ENCODE results near the gene CHCHD6.

The CHCHD6 gene

GRCh38 chr3:126685021-126685420 is 19.0 kb upstream of the CHCHD6 start:
- no peak overlapping the region for H3K4me3 ChIP-seq (ENCODE audit: low read length)
- no peak for DNase-seq (ENCODE audit: low read depth)

GRCh38 chr3:126685493-126685892 is 18.5 kb upstream of the CHCHD6 start:
- H3K4me3 ChIP-seq (ENCODE audit: low read length) = no peak overlapping the region
- DNase-seq (ENCODE audit: low read depth) = no peak
- TF ChIP-seq CTCF (IDR thresholded peaks at IDR 0.05; ENCODE audit: insufficient read depth, low read depth, low read length, missing control alignments) = no peak

More at GRCh38 chr3:126685021-126685420, 19.0 kb upstream of the CHCHD6 start:
- no peak for TF ChIP-seq CTCF (IDR thresholded peaks at IDR 0.05; ENCODE audit: insufficient read depth, low read depth, low read length, missing control alignments)

GRCh38 chr3:126691765-126692164 is 12.3 kb upstream of the CHCHD6 start:
- H3K4me3 ChIP-seq (ENCODE audit: low read length) = no peak overlapping the region
- DNase-seq (ENCODE audit: low read depth) = no peak
- no peak for TF ChIP-seq CTCF (IDR thresholded peaks at IDR 0.05; ENCODE audit: insufficient read depth, low read depth, low read length, missing control alignments)

GRCh38 chr3:126692858-126693257 is 11.2 kb upstream of the CHCHD6 start:
- no peak for DNase-seq (ENCODE audit: low read depth)
- no peak for TF ChIP-seq CTCF (IDR thresholded peaks at IDR 0.05; ENCODE audit: insufficient read depth, low read depth, low read length, missing control alignments)
- no peak overlapping the region for H3K4me3 ChIP-seq (ENCODE audit: low read length)

- no peak for DNase-seq (ENCODE audit: low read depth)
- no peak for TF ChIP-seq CTCF (IDR thresholded peaks at IDR 0.05; ENCODE audit: insufficient read depth, low read depth, low read length, missing control alignments)
- no peak overlapping the region for H3K4me3 ChIP-seq (ENCODE audit: low read length)
Observed at GRCh38 chr3:126693921-126694320, 10.1 kb upstream of the CHCHD6 start.

- TF ChIP-seq CTCF (IDR thresholded peaks at IDR 0.05; ENCODE audit: insufficient read depth, low read depth, low read length, missing control alignments) = no peak
- no peak overlapping the region for H3K4me3 ChIP-seq (ENCODE audit: low read length)
- DNase-seq (ENCODE audit: low read depth) = no peak
Observed at GRCh38 chr3:126696701-126697267, 7.3 kb upstream of the CHCHD6 start.

GRCh38 chr3:126699011-126699410 is 5.0 kb upstream of the CHCHD6 start:
- TF ChIP-seq CTCF (IDR thresholded peaks at IDR 0.05; ENCODE audit: insufficient read depth, low read depth, low read length, missing control alignments) = no peak
- H3K4me3 ChIP-seq (ENCODE audit: low read length) = no peak overlapping the region
- no peak for DNase-seq (ENCODE audit: low read depth)

All from epithelial cell of esophagus (primary cell).